ENCODE results near the gene RNF6.

DNA sequence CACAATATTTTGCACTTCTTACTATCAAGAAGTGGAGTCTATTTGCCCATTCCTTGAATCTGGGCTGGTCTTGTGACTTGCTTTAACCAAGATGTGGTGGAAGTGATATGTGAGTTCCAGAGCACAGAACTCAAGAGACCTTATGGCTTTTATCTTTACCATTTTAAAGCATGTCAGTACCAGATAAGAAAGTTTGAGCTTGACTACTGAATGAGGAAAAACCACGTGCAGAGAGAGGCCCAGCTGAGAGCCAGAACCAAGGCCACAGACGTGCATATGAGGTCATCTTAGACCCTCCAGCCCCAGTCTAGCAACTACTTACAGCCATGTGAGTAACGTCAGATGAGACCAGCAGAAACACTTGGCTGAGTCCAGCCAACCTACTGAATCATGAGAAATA lies 25.5 kb upstream of the RNF6 start:
- TF ChIP-seq CTCF (IDR thresholded peaks at IDR 0.05): no peak
- no peak for TF ChIP-seq POLR2A (IDR thresholded peaks at IDR 0.05)

All from right lobe of liver (tissue), 4 donors.